ENCODE measurements around the gene CUL4B. TPM values are rescaled to one million over a fixed set of nuclear protein-coding genes. Genes with fewer than 3 reads are reported as not detected.
"Not testable (repeated sequence)": the region's sequence is repeated elsewhere in the genome, so short reads cannot be mapped to it uniquely, and the experiment has no call there.

Gene CUL4B
- total RNA-seq: 33.4 and 34.2 TPM in 2 replicates

DNA sequence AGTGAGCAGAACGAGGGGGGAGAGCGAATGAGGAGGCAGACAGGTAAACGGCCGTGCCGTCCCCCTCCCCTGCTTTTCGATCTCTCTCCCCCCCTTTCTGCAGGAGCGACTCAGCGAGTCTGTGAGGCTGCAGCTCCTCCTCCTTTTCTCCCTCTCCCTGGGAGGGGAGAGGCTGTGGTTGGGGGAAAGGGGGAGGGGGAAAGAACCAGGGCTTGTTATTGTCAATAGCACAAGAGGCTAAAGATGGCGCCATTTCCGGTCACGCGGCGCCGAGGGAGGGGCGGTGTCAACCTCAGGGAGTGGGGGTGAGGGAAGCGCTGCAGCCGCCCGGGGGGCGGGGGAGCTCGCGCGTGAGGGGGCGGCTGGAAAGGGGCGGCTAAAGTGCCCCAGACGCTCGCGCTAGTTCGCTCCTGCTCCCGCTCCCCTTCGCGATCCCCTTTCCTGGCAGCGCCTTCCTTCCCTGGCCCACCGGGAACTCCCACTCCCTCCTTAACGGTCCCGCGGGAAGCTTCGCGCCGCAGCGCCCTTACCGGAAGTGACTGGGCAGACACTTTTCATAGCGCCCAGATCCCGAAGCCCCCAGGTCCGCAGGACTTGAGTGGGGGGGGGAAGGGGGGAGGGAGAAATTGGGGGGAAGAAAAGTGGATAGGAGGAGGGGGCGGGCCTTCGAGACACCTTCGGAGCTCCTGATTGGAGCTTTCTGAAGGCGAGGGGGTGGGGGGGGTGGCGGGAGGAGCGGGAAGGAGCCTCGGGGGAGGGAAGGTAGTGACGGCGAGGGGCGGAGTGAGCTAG, at the start of gene CUL4B:
TSS of gene CUL4B (minus strand) at position 121 of the 792 bp plus-strand sequence. CDS start 324 bp downstream, outside the sequence.
- Histone ChIP-seq H3K27me3 (ENCODE audit: control insufficient read depth, insufficient read depth, low read length) (no peaks in the 10 kb centered on the region), H3K4me3 (ENCODE audit: low read depth, low read length) (peak within 1 kb of the TSS; percentile 72), H3K36me3 (ENCODE audit: control insufficient read depth, insufficient read depth, low read length) (no peaks in the 10 kb centered on the region)
- peak; percentile 57 for DNase-seq (ENCODE audit: low read depth)
- TF ChIP-seq, protein P1, sequence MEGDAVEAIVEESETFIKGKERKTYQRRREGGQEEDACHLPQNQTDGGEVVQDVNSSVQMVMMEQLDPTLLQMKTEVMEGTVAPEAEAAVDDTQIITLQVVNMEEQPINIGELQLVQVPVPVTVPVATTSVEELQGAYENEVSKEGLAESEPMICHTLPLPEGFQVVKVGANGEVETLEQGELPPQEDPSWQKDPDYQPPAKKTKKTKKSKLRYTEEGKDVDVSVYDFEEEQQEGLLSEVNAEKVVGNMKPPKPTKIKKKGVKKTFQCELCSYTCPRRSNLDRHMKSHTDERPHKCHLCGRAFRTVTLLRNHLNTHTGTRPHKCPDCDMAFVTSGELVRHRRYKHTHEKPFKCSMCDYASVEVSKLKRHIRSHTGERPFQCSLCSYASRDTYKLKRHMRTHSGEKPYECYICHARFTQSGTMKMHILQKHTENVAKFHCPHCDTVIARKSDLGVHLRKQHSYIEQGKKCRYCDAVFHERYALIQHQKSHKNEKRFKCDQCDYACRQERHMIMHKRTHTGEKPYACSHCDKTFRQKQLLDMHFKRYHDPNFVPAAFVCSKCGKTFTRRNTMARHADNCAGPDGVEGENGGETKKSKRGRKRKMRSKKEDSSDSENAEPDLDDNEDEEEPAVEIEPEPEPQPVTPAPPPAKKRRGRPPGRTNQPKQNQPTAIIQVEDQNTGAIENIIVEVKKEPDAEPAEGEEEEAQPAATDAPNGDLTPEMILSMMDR (IDR thresholded peaks at IDR 0.05; ENCODE audit: insufficient read depth, low read length, poor library complexity, severe bottlenecking): no peak

DNA sequence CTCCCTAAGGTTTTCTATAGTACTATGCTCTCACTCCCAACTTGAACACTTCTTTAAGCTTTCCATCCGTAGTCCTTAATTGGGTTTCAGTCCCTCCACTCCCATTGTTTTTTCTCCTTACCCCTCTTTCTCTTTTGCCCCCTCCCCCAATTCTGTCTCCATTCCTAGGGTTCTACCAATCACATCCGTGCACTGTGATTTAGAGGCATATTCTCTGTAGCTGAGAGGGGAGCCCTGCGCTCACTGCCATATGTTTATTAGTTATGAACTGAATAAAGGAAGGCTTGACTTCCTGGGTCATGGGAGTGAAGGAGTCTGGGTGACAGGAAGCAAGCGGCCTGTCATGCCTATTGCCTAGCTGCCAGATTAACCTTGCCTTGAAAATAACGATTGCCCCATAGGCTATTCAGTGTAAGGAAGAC, 43.6 kb upstream of the CUL4B start:
- TF ChIP-seq, protein P1 (IDR thresholded peaks at IDR 0.05; ENCODE audit: insufficient read depth, low read length, poor library complexity, severe bottlenecking): no peak
- DNase-seq (ENCODE audit: low read depth): no peak

DNA sequence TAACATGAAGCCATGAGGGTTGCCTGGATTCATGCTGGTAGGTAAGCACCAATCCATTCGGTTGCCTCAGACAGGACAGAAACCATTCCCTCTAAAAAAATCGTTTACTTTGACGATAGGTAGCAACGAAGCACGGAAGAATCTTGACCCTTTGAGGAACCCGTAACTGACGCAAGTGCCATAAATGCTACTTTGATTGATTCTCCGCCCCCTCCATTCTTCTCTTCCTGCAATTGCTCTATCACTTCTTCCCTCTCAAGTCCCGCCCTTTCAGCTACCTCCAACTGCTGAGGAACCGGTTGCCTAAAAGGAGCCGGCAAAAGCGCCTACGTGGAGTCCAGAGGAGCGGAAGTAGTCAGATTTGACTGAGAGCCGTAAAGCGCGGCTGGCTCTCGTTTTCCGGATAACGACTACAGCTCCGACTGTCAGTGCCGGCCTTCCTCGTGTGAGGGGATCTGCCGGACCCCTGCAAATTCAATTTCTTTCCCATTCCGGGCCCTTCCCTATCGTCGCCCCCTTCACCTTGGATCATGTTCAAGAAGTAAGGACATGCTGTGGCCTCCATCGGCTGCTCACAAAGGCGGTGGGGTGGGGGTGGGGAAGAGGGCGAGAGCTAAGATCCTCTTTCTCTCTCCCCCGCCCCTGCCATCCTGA, 43.1 kb upstream of the CUL4B start, which contains the start of gene MCTS1:
TSS of gene MCTS1 (plus strand) at position 395 of the 654 bp plus-strand sequence. CDS start at position 531, 136 bp downstream.
- TF ChIP-seq, protein P1 (IDR thresholded peaks at IDR 0.05; ENCODE audit: insufficient read depth, low read length, poor library complexity, severe bottlenecking): no peak
- peak; percentile 87 for DNase-seq (ENCODE audit: low read depth)
- Histone ChIP-seq H3K4me3 (ENCODE audit: low read depth, low read length) (peak within 1 kb of the TSS; percentile 58), H3K27me3 (ENCODE audit: control insufficient read depth, insufficient read depth, low read length) (no peaks in the 10 kb centered on the region), H3K36me3 (ENCODE audit: control insufficient read depth, insufficient read depth, low read length) (no peaks in the 10 kb centered on the region)

More for the DNA sequence above, 43.6 kb upstream of the CUL4B start:
- no peaks in the 10 kb centered on the region for H3K36me3 ChIP-seq (ENCODE audit: control insufficient read depth, insufficient read depth, low read length)
- peak overlapping the region; percentile 58 for H3K4me3 ChIP-seq (ENCODE audit: low read depth, low read length)
- H3K27me3 ChIP-seq (ENCODE audit: control insufficient read depth, insufficient read depth, low read length): no peaks in the 10 kb centered on the region

DNA sequence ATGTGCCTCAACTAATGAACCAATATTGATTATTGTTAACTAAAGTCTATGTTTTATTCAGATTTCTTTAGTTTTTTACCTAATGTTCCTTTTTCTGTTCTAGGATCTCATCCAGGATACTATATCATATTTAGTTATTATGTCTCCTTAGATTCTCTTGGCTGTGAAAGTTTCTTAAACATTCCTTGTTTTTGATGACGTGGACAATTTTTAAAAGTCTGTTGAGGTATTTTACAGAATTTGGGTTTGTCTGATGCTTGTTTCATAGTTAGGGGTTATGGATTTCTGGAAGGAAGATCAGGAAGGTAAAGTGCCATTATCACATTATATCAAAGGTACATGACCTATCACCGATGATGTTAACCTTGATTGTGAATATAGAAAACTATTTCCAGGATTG, 24.9 kb upstream of the CUL4B start:
- Histone ChIP-seq H3K27me3 (ENCODE audit: control insufficient read depth, insufficient read depth, low read length) (no peaks in the 10 kb centered on the region), H3K36me3 (ENCODE audit: control insufficient read depth, insufficient read depth, low read length) (no peaks in the 10 kb centered on the region), H3K4me3 (ENCODE audit: low read depth, low read length) (no peak overlapping the region)
- TF ChIP-seq, protein P1 (IDR thresholded peaks at IDR 0.05; ENCODE audit: insufficient read depth, low read length, poor library complexity, severe bottlenecking): no peak
- DNase-seq (ENCODE audit: low read depth): no peak

DNA sequence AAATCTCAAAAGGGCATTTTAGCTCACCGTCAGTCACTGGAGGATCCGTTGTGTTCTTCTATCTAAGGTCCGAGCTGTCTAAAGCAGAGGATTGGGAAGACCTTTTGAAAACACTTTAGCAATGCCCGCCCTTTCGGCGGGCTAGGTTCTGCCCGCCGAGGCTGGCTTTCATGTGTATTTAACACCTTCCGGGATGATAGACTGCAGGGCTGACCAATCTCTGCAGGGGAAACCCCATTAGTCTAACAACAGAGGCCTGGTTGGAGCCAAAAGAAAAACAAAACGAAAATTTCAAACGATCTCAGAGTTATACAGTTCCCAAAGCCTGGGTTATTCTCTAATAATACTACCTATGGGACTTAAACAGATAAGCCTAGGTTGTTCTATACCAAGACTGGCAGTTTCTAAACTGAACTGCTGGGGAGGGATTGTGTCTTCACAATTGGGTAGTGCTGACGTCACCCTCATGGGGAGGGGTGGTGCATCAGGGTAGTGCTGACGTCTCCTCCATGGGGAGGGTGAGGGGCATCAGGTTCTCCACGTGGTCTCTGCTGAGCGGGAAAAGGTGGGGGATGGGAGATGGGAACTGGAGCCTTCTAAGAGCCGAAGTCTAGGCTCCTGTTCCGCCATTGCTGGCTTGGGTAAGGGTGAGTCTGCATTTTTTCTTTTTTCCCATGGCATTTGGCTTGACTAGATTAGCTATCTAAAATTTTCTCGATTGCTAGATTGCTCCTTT, 14.8 kb upstream of the CUL4B start:
- no peaks in the 10 kb centered on the region for H3K36me3 ChIP-seq (ENCODE audit: control insufficient read depth, insufficient read depth, low read length)
- no peaks in the 10 kb centered on the region for H3K27me3 ChIP-seq (ENCODE audit: control insufficient read depth, insufficient read depth, low read length)
- DNase-seq (ENCODE audit: low read depth): no peak
- H3K4me3 ChIP-seq (ENCODE audit: low read depth, low read length): no peak overlapping the region
- TF ChIP-seq, protein P1 (IDR thresholded peaks at IDR 0.05; ENCODE audit: insufficient read depth, low read length, poor library complexity, severe bottlenecking): no peak

DNA sequence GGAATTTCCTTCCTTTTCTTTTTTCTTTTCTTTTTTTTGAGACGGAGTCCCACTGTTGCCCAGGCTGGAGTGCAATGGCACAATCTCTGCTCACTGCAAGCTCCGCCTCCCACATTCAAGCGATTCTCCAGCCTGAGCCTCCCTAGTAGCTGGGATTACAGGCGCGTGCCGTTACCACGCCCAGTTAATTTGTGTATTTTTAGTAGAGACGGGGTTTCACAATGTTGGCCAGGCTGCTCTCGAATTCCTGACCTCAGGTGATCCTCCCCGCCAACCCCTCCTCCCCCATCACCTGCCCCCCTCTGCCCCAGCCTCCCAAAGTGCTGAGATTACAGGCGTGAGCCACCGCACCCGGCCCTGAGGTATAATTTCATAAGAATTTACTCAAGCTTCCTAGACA, 13.0 kb upstream of the CUL4B start:
- not testable (repeated sequence) for H3K27me3 ChIP-seq (ENCODE audit: control insufficient read depth, insufficient read depth, low read length); DNase-seq (ENCODE audit: low read depth)

More for the DNA sequence above, 13.0 kb upstream of the CUL4B start:
- not testable (repeated sequence) for H3K36me3 ChIP-seq (ENCODE audit: control insufficient read depth, insufficient read depth, low read length); H3K4me3 ChIP-seq (ENCODE audit: low read depth, low read length)
